Measurements from ENCODE around the gene GIPR. TPM values are rescaled to one million over a fixed set of nuclear protein-coding genes. Genes with fewer than 3 reads are reported as not detected.
"Not testable (repeated sequence)": the region's sequence is repeated elsewhere in the genome, so short reads cannot be mapped to it uniquely, and the experiment has no call there.

The GIPR gene
- total RNA-seq (10 to 100 TPM in 1 of 6 donors, 1 to 10 TPM in 5; 2.6 to 10.1 (median 6.6) TPM), polyA plus RNA-seq (10 to 100 TPM; 28.7 to 49.0 TPM)

- 2 to 5% methylated on average over 14 to 15 of the region's 15 CpGs for WGBS, 2 donors
- FAIRE-seq (no peak), DNase-seq (peak; percentile 59 to 87 (median 80)), ATAC-seq (peak; percentile 52 to 68 (median 54))
- Histone ChIP-seq H3K27ac (peak within 1 kb of the TSS; percentile 9 to 62 (median 26)), H3K27me3 (no peaks in the 10 kb centered on the region), H3K4me1 (no peaks in the 10 kb centered on the region), H3K9me3 (no peaks in the 10 kb centered on the region), H3K36me3 (no peaks in the 10 kb centered on the region), H3K4me3 (peak within 1 kb of the TSS; percentile 11 to 50 (median 36))
- no peak for TF ChIP-seq CTCF (IDR thresholded peaks at IDR 0.05)
- intact Hi-C loops (cut with DNase I), result no loop called here
Observed at GRCh38 chr19:45667620-45668341, at the start of gene GIPR. Gene GIPR (plus strand): TSS chr19:45668221. CDS start chr19:45669521, 1,300 bp downstream.

- intact Hi-C loops (cut with DNase I), result no loop called here
- no peaks in the 10 kb centered on the region for H3K27me3 ChIP-seq
- H3K4me3 ChIP-seq, result no peak overlapping the region
- WGBS, 2 donors, result 86 to 94% methylated on average over 12 to 17 of the region's 17 CpGs
- no peak for FAIRE-seq
- peaks cover 0 to 23% (median 7%) of the 10 kb centered on the region in 3 donors for H3K36me3 ChIP-seq
- TF ChIP-seq CTCF (IDR thresholded peaks at IDR 0.05), result no peak
- no peak for ATAC-seq
- no peaks in the 10 kb centered on the region for H3K4me1 ChIP-seq
- no peaks in the 10 kb centered on the region for H3K9me3 ChIP-seq
- H3K27ac ChIP-seq, result no peak overlapping the region
- DNase-seq, result no peak
Observed at GRCh38 chr19:45621389-45621788, 46.6 kb upstream of the GIPR start.

- Histone ChIP-seq H3K36me3 (peaks cover 0 to 23% (median 7%) of the 10 kb centered on the region in 3 donors), H3K4me3 (no peak overlapping the region), H3K4me1 (no peaks in the 10 kb centered on the region), H3K9me3 (no peaks in the 10 kb centered on the region), H3K27ac (no peak overlapping the region), H3K27me3 (no peaks in the 10 kb centered on the region)
- no peak for FAIRE-seq
- 79 to 89% methylated on average over 6 of the region's 6 CpGs for WGBS, 2 donors
- TF ChIP-seq CTCF (IDR thresholded peaks at IDR 0.05), result no peak
- ATAC-seq, result no peak
- no peak for DNase-seq
- intact Hi-C loops (cut with DNase I), result no loop called here
Observed at GRCh38 chr19:45621976-45622503, 46.0 kb upstream of the GIPR start.

GRCh38 chr19:45623984-45624383 is 44.0 kb upstream of the GIPR start:
- Histone ChIP-seq H3K4me1 (no peaks in the 10 kb centered on the region), H3K4me3 (no peak overlapping the region), H3K36me3 (peaks cover 0 to 24% (median 7%) of the 10 kb centered on the region in 3 donors), H3K9me3 (no peaks in the 10 kb centered on the region), H3K27me3 (no peaks in the 10 kb centered on the region), H3K27ac (no peak overlapping the region)
- WGBS, 2 donors, result 87 to 94% methylated on average over 1 of the region's 1 CpG
- FAIRE-seq, result no peak
- intact Hi-C loops (cut with DNase I), result no loop called here
- ATAC-seq, result no peak
- TF ChIP-seq CTCF (IDR thresholded peaks at IDR 0.05), result no peak
- DNase-seq, result no peak

GRCh38 chr19:45628219-45628618 is 39.8 kb upstream of the GIPR start:
- H3K4me3 ChIP-seq; ATAC-seq; H3K9me3 ChIP-seq; intact Hi-C loops (cut with DNase I); H3K27me3 ChIP-seq; DNase-seq; FAIRE-seq; H3K4me1 ChIP-seq; H3K27ac ChIP-seq: not testable (repeated sequence)
- peaks cover 0 to 21% (median 4%) of the 10 kb centered on the region in 3 donors for H3K36me3 ChIP-seq
- 97 to 99% methylated on average over 7 of the region's 7 CpGs for WGBS, 2 donors

Data from pancreas (tissue), 10 donors.